OCI-LY3 (cell line): ENCODE data around the gene SCUBE3.

Experiments used
- H2AFZ ChIP-seq: fragments of 200-600, 300-600 bp; shearing (Covaris generic); 2 replicates; pipeline ENCODE4 v1.6.0; 2014; ENCODE audit warnings: antibody characterized with exemption, low read depth, low read length
- H3K27ac ChIP-seq: fragments of 200-600, 300-600 bp; sonication (generic); 2 replicates; pipeline ENCODE4 v1.5.1; 2014; ENCODE audit warnings: mild to moderate bottlenecking, low read length, moderate library complexity, mixed read lengths
- H3K27me3 ChIP-seq: fragments of 200-600, 300-600 bp; sonication (generic); 2 replicates; pipeline ENCODE4 v1.6.1; 2014; ENCODE audit warnings: low read depth, low read length, mixed read lengths
- H3K36me3 ChIP-seq: fragments of 200-600, 300-600 bp; sonication (generic); replicated peaks from 2 replicates; pipeline ENCODE3; 2014; ENCODE audit warnings: low read depth, low read length, mixed read lengths
- H3K4me1 ChIP-seq: fragments of 300-600, 200-600 bp; sonication (generic); 2 replicates; pipeline ENCODE4 v1.6.1; 2014; ENCODE audit warnings: low read length, mixed read lengths
- H3K4me2 ChIP-seq: fragments of 200-600, 300-600 bp; sonication (generic); 2 replicates; pipeline ENCODE4 v1.6.1; 2014; ENCODE audit warnings: low read length, mixed read lengths
- H3K4me3 ChIP-seq: fragments of 300-600, 200-600 bp; sonication (generic); 2 replicates; pipeline ENCODE4 v1.5.1; 2014; ENCODE audit warnings: antibody characterized with exemption, mild to moderate bottlenecking, low read length, moderate library complexity
- H3K79me2 ChIP-seq: fragments of 300-600, 200-600 bp; shearing (Covaris generic); 2 replicates; pipeline ENCODE4 v1.6.1; 2014; ENCODE audit warnings: mild to moderate bottlenecking, low read length, mixed read lengths
- H3K9ac ChIP-seq: fragments of 300-600, 200-600 bp; shearing (Covaris generic); 2 replicates; pipeline ENCODE4 v1.6.0; 2014; ENCODE audit warnings: mild to moderate bottlenecking, low read length, moderate library complexity
- H3K9me3 ChIP-seq: fragments of 200-600, 300-600 bp; shearing (Covaris generic); 2 replicates; pipeline ENCODE4 v1.6.1; 2014; ENCODE audit warnings: low read length, mixed read lengths; ENCODE audit not compliant: insufficient read depth
- H4K20me1 ChIP-seq: fragments of 200-600, 300-600 bp; sonication (generic); 2 replicates; pipeline ENCODE4 v1.6.1; 2016; ENCODE audit warnings: low read length, mixed read lengths; ENCODE audit not compliant: insufficient read depth
- EZH2phosphoT487 ChIP-seq: fragments of 200-600 bp; shearing (Covaris generic); IDR thresholded peaks from 2 replicates; pipeline ENCODE4 v1.6.1; 2018; ENCODE audit warnings: antibody characterized with exemption, mixed run types, low read depth
- TF ChIP-seq, protein P1 (sequence below): fragments of 200-600, 300-600 bp; sonication (generic); IDR thresholded peaks from 2 replicates; pipeline ENCODE4 v1.5.1; 2014; ENCODE audit warnings: antibody characterized with exemption, low read length, low read depth

The SCUBE3 gene

GRCh38 chr6:35230950-35231349, 17.2 kb downstream of the SCUBE3 start:
- no peaks in the 10 kb centered on the region for H3K36me3 ChIP-seq
- TF ChIP-seq, protein P1, sequence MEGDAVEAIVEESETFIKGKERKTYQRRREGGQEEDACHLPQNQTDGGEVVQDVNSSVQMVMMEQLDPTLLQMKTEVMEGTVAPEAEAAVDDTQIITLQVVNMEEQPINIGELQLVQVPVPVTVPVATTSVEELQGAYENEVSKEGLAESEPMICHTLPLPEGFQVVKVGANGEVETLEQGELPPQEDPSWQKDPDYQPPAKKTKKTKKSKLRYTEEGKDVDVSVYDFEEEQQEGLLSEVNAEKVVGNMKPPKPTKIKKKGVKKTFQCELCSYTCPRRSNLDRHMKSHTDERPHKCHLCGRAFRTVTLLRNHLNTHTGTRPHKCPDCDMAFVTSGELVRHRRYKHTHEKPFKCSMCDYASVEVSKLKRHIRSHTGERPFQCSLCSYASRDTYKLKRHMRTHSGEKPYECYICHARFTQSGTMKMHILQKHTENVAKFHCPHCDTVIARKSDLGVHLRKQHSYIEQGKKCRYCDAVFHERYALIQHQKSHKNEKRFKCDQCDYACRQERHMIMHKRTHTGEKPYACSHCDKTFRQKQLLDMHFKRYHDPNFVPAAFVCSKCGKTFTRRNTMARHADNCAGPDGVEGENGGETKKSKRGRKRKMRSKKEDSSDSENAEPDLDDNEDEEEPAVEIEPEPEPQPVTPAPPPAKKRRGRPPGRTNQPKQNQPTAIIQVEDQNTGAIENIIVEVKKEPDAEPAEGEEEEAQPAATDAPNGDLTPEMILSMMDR = no peak
- no peak for TF ChIP-seq EZH2phosphoT487

DNA sequence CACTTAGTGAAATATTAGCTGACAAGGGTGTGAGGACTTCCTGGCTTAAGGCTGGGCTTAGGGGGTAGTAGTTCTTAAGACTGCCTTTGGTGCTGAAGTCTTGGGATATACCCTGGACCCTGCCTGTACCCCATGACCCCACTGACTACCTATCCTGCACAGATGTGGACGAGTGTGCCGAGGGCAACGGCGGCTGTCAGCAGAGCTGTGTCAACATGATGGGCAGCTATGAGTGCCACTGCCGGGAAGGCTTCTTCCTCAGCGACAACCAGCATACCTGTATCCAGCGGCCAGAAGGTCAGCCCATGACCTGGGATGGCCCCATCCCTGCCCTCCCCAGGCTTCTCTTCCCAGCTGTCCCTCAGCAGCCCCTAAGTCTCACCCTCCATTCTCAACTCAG, 17.8 kb downstream of the SCUBE3 start:
- Histone ChIP-seq H4K20me1 (no peaks in the 10 kb centered on the region), H3K4me2 (no peak overlapping the region), H3K4me3 (no peak overlapping the region), H3K79me2 (no peaks in the 10 kb centered on the region), H2AFZ (no peak overlapping the region), H3K9ac (no peak overlapping the region), H3K27me3 (no peaks in the 10 kb centered on the region), H3K27ac (no peak overlapping the region), H3K9me3 (no peaks in the 10 kb centered on the region), H3K4me1 (no peaks in the 10 kb centered on the region), H3K36me3 (no peaks in the 10 kb centered on the region)
- TF ChIP-seq EZH2phosphoT487 = no peak
- TF ChIP-seq, protein P1 = no peak

More at GRCh38 chr6:35230950-35231349, 17.2 kb downstream of the SCUBE3 start:
- H3K4me1 ChIP-seq = no peaks in the 10 kb centered on the region
- H3K79me2 ChIP-seq = no peaks in the 10 kb centered on the region
- no peak overlapping the region for H2AFZ ChIP-seq
- no peaks in the 10 kb centered on the region for H3K27me3 ChIP-seq
- H3K4me2 ChIP-seq = no peak overlapping the region
- no peaks in the 10 kb centered on the region for H3K9me3 ChIP-seq
- H4K20me1 ChIP-seq = no peaks in the 10 kb centered on the region
- no peak overlapping the region for H3K9ac ChIP-seq
- no peak overlapping the region for H3K27ac ChIP-seq
- H3K4me3 ChIP-seq = no peak overlapping the region

DNA sequence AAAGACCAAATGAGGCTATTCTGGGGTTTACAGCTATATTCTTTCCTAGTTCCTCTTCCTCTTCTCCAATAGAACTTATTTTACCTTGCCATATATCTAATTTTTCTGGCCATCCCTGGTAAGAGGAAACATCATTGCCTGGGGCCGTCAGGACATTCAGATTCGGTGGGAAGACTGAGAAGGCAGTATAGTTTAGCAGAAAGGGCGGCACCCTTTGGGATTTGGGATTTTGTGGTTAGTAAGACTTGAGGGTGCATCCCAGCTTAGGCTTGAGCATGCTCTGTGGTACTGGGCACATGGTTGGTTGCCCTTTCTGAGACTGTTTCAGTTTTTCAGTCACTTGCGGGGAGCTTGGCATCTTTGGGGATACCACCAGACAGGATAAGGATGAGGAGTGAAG, 21.1 kb downstream of the SCUBE3 start:
- Histone ChIP-seq H2AFZ (no peak overlapping the region), H3K4me2 (no peak overlapping the region), H3K4me1 (no peaks in the 10 kb centered on the region), H3K27ac (no peak overlapping the region), H3K9me3 (no peaks in the 10 kb centered on the region), H3K9ac (no peak overlapping the region), H3K4me3 (no peak overlapping the region), H4K20me1 (no peaks in the 10 kb centered on the region), H3K79me2 (no peaks in the 10 kb centered on the region), H3K36me3 (no peaks in the 10 kb centered on the region), H3K27me3 (no peaks in the 10 kb centered on the region)
- no peak for TF ChIP-seq EZH2phosphoT487
- TF ChIP-seq, protein P1 = no peak

- no peak for TF ChIP-seq EZH2phosphoT487
- TF ChIP-seq, protein P1 = no peak
- Histone ChIP-seq H3K27me3 (no peaks in the 10 kb centered on the region), H3K79me2 (no peaks in the 10 kb centered on the region), H3K9ac (no peak overlapping the region), H3K36me3 (no peaks in the 10 kb centered on the region), H3K9me3 (no peaks in the 10 kb centered on the region), H3K4me3 (no peak overlapping the region), H3K4me2 (no peak overlapping the region), H3K27ac (no peak overlapping the region), H4K20me1 (no peaks in the 10 kb centered on the region), H2AFZ (no peak overlapping the region), H3K4me1 (no peaks in the 10 kb centered on the region)
Observed at GRCh38 chr6:35236223-35236622, 22.5 kb downstream of the SCUBE3 start.
